T-helper 1 cell (primary cell): ENCODE results near the gene MXRA8.
A peak's percentile ranks its signal among the peaks of the same experiment; 100 is the strongest.

Experiments used
- DNase-seq, 5 donors: peaks; one replicate each; pipeline ENCODE4 v3.0.0-alpha.2; 2012 to 2020

Gene MXRA8

DNA sequence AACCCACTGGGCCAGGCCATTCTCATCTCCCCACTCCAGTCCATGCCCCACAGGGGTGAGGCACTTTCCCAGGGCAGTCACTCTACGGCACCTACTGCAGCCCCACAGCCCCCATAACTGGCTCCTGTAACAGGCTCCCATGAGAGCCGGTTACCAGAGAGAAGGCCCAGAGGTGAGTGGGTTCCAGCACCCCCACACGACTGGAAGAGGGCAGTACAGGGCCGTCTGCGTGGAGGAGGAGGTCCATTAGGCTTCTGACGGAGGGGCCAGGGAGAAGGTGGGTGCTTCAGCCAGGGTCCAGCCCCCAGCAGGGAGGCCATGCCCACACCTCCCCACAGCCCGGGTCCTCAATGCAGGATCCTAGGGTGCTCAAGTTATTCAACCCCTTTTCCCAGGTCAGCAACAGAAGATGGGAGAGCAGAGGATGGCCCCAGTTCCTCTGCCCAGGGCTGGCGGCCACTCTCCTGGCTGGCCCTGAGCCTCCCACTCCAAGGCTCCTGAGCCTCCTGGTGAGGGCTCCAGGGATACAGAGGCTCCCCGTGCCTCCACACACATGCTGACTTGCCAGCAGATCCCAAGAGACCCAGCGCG lies 52.2 kb downstream of the MXRA8 start:
- DNase-seq, result peak in 1 of 5 donors; percentile 23

DNA sequence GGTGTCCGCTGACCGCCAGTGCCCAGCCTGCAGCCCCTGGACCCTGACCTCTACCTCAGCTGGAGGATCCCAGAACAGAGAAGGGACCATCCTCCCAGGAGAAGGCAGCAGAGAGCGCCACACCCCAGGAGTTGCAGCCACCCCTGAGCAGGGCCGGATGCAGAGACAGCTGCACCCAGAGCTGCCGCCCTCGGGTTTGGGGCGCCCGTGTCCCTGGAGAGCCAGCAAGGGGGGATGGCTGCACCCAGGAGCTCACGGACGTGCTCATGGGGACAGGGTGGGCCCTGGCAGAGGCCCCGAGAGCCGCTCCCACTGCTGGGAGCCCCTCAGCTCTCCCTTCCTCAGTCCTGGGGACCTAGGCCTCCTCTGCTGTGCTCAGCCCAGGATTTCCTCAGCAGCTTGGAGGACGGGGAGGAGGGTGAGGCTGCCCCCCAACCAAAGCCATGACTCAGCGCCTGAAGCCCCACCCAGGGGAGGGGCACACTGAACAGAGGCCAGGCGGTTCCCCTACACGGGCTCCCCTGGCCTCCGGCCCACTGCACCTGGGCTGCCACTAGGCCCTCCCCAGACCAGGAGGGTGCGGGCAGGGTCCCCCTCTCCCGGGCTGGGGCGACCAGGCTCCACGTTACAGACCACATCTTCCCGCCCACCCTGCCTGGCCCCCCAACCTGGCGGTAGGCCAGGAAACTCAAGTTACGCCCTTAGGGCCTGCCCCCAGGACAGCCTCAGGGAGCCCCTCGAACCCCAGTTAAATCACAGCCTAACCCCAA lies 52.9 kb downstream of the MXRA8 start:
- DNase-seq, result peak in 4 of 5 donors; percentile 39 to 79 (median 46)

DNA sequence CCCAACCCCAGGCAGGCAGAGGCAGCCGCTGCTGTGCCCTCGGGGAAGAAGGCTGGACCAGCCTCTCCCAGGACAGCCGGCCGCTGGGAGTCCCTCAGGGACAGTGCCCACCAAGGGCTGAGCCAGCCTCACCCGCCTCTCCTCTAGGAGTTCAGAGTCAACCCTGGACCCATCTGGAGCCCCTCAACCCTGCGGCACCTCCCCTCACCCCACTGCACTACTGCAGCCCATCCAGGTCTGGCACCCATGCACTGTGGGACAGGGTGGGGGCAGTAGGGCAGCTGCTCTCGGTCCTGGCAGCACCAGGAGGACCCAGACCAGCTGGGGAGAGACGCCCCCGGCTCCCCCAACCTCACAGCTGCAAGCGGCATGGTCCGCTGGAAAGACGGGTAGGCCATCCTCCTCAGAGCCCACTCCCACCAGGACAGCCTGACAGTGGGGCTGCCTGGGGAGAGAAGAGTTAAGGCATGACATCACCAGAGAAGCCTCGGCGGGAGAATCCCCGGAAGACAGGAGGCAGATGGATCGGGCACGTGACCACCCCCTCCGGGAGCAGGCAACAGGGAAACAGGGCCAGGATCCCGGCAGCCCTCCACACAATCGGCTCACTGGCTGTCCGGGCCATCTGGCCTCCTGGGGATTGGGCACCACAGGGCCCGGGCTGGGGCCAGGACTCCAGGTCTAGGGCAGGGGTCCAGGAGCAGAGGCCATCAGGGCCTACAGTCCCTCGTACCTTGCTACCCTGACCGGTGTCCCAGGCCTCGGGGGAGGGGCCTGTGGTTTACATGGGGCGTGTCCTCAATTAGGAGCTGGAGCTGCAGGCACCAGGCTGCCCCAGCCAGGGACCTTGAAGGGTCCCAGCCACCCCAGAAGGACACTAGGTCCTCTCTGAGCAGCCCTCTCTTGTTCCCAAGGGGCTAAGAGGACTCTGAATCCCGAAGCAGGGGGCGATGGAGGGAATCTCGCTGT lies 53.7 kb downstream of the MXRA8 start:
- no peak for DNase-seq

DNA sequence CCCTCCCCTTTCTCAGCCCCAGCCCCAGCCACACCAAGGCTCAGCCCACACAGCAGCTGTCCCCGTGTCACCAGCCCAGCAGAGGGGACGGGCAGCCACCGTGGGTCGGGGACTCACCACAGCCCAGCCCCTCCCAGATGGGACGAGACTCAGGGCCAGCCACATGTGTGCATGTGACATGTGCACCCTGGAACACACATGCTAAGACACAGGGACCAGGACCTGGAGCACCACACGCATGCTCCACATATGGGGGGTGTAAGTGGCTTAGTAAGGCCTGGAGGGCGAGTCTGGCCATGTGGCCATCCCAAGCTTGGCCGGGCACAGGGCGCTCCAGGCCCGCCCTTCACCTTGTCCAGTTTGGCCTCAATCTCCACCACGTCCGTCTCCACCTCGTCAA lies 54.6 kb downstream of the MXRA8 start:
- no peak for DNase-seq

DNA sequence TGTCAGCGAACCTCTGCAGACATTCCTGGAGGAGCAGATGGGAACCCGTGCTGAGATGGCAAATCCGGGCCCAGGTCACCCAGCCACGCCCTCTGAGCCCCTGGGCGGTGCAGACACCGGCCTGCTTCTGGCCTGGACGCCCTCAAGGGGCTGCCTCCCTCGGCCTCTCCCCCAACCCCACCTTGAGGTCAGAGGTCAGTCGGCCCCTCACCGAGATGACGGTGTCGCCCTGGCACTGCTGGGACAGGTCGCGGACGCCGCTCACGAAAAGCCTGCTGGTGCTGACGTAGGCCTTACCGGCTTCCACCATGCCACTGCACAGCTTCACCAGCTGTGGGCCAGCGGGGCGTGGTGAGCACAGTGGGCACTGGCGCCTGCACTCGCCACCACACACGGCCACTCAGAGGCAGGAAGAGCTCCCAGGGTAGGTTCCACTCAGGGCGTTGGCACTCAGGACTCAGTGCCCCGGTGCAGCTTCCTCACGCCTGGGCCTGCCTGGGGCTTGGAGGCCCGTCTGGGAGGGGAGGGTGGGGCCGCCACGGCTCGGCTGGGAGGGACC lies 55.3 kb downstream of the MXRA8 start:
- no peak for DNase-seq
